GM23338 (cell line): ENCODE results near the gene FEZF2. TPM values are rescaled to one million over a fixed set of nuclear protein-coding genes. Genes with fewer than 3 reads are reported as not detected.

Experiments
- ATAC-seq: fragments of 200-7000 bp; cut with Tn5 transposase; 3 replicates; pipeline ENCODE4 v1.9.1; 2020
- DNase-seq: peaks from one replicate; pipeline ENCODE4 v3.0.0-alpha.2; 2015; ENCODE audit warnings: low spot score
- H2AFZ ChIP-seq: fragments of 200-600 bp; sonication (generic); 2 replicates; pipeline ENCODE4 v1.8.0; 2016; ENCODE audit warnings: antibody characterized with exemption, mild to moderate bottlenecking, moderate library complexity
- H3F3A ChIP-seq: fragments of 200-600 bp; sonication (generic); replicated peaks from 2 replicates; pipeline ENCODE4 v1.8.0; 2017; ENCODE audit warnings: antibody characterized with exemption, mixed run types, low read depth
- H3K27ac ChIP-seq: fragments of 200-600 bp; sonication (generic); 2 replicates; pipeline ENCODE4 v1.6.1; 2016; ENCODE audit warnings: low read depth
- H3K27me3 ChIP-seq: fragments of 200-600 bp; sonication (generic); 2 replicates; pipeline ENCODE4 v1.8.0; 2016; ENCODE audit warnings: mild to moderate bottlenecking, mixed run types, moderate library complexity; ENCODE audit not compliant: insufficient read depth
- H3K36me3 ChIP-seq: fragments of 200-600 bp; sonication (generic); 2 replicates; pipeline ENCODE4 v1.8.0; 2016; ENCODE audit warnings: mild to moderate bottlenecking; ENCODE audit not compliant: insufficient read depth
- H3K4me1 ChIP-seq: fragments of 200-600 bp; sonication (generic); 2 replicates; pipeline ENCODE4 v1.8.0; 2016; ENCODE audit warnings: mild to moderate bottlenecking, moderate library complexity; ENCODE audit not compliant: insufficient read depth
- H3K4me2 ChIP-seq: fragments of 200-600 bp; sonication (generic); 2 replicates; pipeline ENCODE4 v1.7.1; 2017; ENCODE audit warnings: mixed run types
- H3K4me3 ChIP-seq: fragments of 200-600 bp; sonication (generic); 2 replicates; pipeline ENCODE4 v1.6.1; 2016; ENCODE audit warnings: mixed run types
- H3K79me2 ChIP-seq: fragments of 200-600 bp; sonication (generic); replicated peaks from 2 replicates; pipeline ENCODE4 v1.8.0; 2017; ENCODE audit warnings: mild to moderate bottlenecking; ENCODE audit not compliant: insufficient read depth
- H3K9me2 ChIP-seq: fragments of 200-600 bp; sonication (generic); 2 replicates; pipeline ENCODE4 v1.8.0; 2017; ENCODE audit not compliant: insufficient read depth
- H4K20me1 ChIP-seq: fragments of 200-600 bp; sonication (generic); replicated peaks from 2 replicates; pipeline ENCODE4 v1.8.0; 2017; ENCODE audit warnings: mild to moderate bottlenecking; ENCODE audit not compliant: insufficient read depth
- H3K27ac Mint-ChIP-seq: 2 replicates; pipeline ENCODE4 v1.8.0; 2020; ENCODE audit warnings: inconsistent platforms, mild to moderate bottlenecking, moderate library complexity, mixed read lengths
- H3K27me3 Mint-ChIP-seq: 3 replicates; pipeline ENCODE4 v1.8.0; 2022; ENCODE audit warnings: low read depth, mild to moderate bottlenecking, moderate library complexity, mixed read lengths, inconsistent platforms; ENCODE audit not compliant: insufficient read depth, poor library complexity
- H3K36me3 Mint-ChIP-seq: 3 replicates; pipeline ENCODE4 v1.8.0; 2021; ENCODE audit warnings: low read depth, mild to moderate bottlenecking, inconsistent platforms, moderate library complexity, mixed read lengths
- H3K4me1 Mint-ChIP-seq: 3 replicates; pipeline ENCODE4 v1.8.0; 2020; ENCODE audit warnings: mild to moderate bottlenecking, inconsistent platforms, mixed read lengths
- H3K4me3 Mint-ChIP-seq: 3 replicates; pipeline ENCODE4 v1.8.0; 2021; ENCODE audit warnings: moderate library complexity, mild to moderate bottlenecking, inconsistent platforms, mixed read lengths
- H3K9me3 Mint-ChIP-seq: 3 replicates; pipeline ENCODE4 v1.8.0; 2020; ENCODE audit warnings: moderate library complexity, mild to moderate bottlenecking, inconsistent platforms, mixed read lengths
- JUNB ChIP-seq: IDR thresholded peaks from one replicate; pipeline ENCODE4 v1.6.1; 2016; ENCODE audit warnings: antibody characterized with exemption; ENCODE audit not compliant: unreplicated experiment
- POLR2AphosphoS5 ChIP-seq: IDR thresholded peaks from 2 replicates; pipeline ENCODE4 v1.6.1; 2016; ENCODE audit warnings: antibody characterized with exemption, low read depth
- REST ChIP-seq: IDR thresholded peaks from one replicate; pipeline ENCODE4 v1.6.1; 2018; ENCODE audit warnings: antibody characterized with exemption; ENCODE audit not compliant: unreplicated experiment
- ZNF114 ChIP-seq: fragments of 250-450 bp; sonication (Bioruptor Pico); IDR thresholded peaks from 2 replicates; pipeline ENCODE4 v1.5.0; 2020; ENCODE audit warnings: mild to moderate bottlenecking, moderate library complexity
- ZNF331 ChIP-seq: fragments of 250-450 bp; sonication (Bioruptor Pico); IDR thresholded peaks from 2 replicates; pipeline ENCODE4 v1.5.0; 2020; ENCODE audit warnings: low read depth, mild to moderate bottlenecking, moderate library complexity
- ZNF462 ChIP-seq: fragments of 250-450 bp; sonication (Bioruptor Pico); IDR thresholded peaks from 2 replicates; pipeline ENCODE4 v1.5.0; 2020; ENCODE audit warnings: mild to moderate bottlenecking, moderate library complexity
- polyA plus RNA-seq: library from polyadenylated mRNA; unstranded; fragments of >200 nt; fragmentation: Nextera tagmentation; extraction: Ambion mirVana; gene quantifications from 2 replicates; pipeline ENCODE4 v1.2.1, GENCODE V29; 2016
- total RNA-seq: library from RNA; depleted of rRNA; stranded (reverse); fragments of >200 nt; shearing (Covaris generic); gene quantifications from 2 replicates; pipeline ENCODE4 v1.2.3, GENCODE V29; 2014

The FEZF2 gene
- total and polyA plus RNA-seq, 2 experiments from 2014 or later: not detected

GRCh38 chr3:62335196-62335595, 38.2 kb downstream of the FEZF2 start:
- no peak overlapping the region for H2AFZ ChIP-seq
- H3K4me2 ChIP-seq: peak overlapping the region; percentile 27
- Mint-ChIP-seq H3K4me1 (peaks cover 20% of the 10 kb centered on the region), H3K4me3 (no peak overlapping the region), H3K36me3 (no peaks in the 10 kb centered on the region), H3K27me3 (no peaks in the 10 kb centered on the region), H3K9me3 (no peaks in the 10 kb centered on the region), H3K27ac (no peak overlapping the region)
- H3F3A ChIP-seq: no peaks in the 10 kb centered on the region
- no peaks in the 10 kb centered on the region for H3K36me3 ChIP-seq
- no peak overlapping the region for H3K27ac ChIP-seq
- DNase-seq (no peak), ATAC-seq (no peak)
- no peaks in the 10 kb centered on the region; the same call in 1 of the 2 replicates for H3K9me2 ChIP-seq
- no peaks in the 10 kb centered on the region for H3K27me3 ChIP-seq
- peaks cover 24% of the 10 kb centered on the region for H3K4me1 ChIP-seq
- TF ChIP-seq POLR2AphosphoS5 (no peak), ZNF462 (CRISPR knock-in tag) (no peak), REST (no peak), JUNB (no peak), ZNF331 (no peak), ZNF114 (no peak)
- no peak overlapping the region; the same call in 1 of the 2 replicates for H3K4me3 ChIP-seq
- H3K79me2 ChIP-seq: no peaks in the 10 kb centered on the region
- H4K20me1 ChIP-seq: no peaks in the 10 kb centered on the region
